Measurements from ENCODE around the gene NCBP3.

NCBP3 gene

DNA sequence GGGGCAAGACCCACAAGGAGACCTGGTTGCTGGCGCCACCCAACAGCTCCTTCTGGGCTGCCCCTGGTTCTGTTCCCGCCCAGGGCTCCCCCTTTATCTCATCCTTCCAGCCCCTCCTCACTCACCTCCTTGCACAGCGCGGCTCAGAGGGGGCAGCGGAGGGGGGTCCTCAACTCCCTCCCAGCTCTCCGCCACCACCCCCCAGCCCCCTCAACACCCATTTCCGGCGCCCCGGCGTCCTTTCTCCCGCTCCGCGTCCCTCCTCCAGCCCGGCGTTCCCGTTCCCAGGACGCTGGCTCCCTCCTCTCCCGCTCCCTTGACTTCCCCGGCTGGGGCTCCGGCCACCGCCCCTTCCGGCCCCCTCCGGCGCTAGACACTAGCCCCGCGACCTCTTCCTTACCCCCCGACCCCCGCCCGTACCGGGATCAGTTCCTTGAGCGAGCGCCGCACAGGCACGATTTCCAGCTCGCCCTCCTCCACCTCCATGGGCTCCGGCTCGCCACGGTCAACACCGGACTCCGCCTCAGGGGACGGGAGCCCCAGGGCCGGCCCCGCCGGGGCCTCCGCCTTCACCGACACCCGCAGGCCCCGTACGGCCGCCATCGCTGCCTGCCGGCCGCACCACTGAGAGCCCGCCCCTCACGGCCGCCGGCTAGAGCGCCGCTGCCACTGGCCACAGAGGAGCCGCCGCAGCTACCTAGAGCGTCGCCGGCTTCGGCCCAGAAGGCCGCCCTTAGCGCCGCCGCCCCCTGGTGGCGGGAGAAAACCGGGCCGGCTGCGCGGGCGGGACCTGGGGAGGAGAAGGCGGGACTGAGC lies at the start of gene NCBP3:
Gene NCBP3, minus strand, starts transcription at position 626 of the 816 bp plus-strand sequence. Its CDS starts 23 bp downstream, at position 603.
- DNase-seq, result peak; percentile 87 to 92

DNA sequence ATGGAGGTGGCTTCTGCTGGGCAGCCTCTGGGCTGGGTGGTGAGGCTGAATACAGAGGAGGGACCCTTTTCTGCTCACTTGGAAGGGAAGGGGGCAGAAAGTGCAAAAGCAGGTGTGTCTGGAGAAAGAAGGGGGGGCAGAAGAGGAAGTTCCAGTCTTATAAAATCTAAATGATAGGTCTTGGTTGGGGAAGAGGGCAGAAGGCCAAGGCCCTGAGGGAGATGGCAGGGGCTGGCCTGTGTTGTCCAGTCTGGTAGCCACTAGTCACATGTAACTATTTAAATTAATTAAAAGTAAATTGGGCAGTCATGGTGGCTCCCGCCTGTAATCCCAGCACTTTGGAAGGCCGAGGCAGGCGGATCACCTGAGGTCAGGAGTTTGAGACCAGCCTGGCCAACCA lies 49.3 kb upstream of the NCBP3 start:
- no peak for DNase-seq

- DNase-seq, result no peak
Measured at GRCh38 chr17:3894911-3895343, 48.9 kb upstream of the NCBP3 start.

DNA sequence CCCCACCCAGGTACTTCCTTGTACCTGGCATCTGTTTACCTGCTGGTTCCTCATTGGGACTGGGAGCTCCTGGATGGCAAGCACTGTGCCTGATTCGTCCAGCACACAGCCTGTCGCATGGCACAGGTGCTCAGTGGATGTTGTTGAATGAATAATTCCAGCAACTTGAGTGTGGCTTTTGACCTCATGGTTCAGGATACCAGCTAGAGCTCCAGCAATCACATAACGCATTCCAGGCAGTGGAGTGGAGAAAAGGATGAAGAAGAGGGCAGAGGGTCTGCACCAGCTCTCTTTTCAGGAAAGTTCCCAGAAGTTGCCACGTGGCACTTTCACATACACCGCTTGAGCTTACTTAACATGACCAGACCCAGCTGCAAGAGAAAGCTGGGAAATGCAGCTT lies 48.1 kb upstream of the NCBP3 start:
- DNase-seq, result no peak

- DNase-seq, result no peak
Measured at GRCh38 chr17:3893720-3894116, 47.7 kb upstream of the NCBP3 start.

- peak; percentile 95 to 96 for DNase-seq
Measured at GRCh38 chr17:3893003-3893719, 47.1 kb upstream of the NCBP3 start, which contains the start of gene CAMKK1. TSS of gene CAMKK1 (minus strand) at chr17:3893053. CDS start at chr17:3885687, 7,366 bp downstream.

GRCh38 chr17:3892095-3892998 lies 46.3 kb upstream of the NCBP3 start:
- DNase-seq, result peak; percentile 22 to 54

DNA sequence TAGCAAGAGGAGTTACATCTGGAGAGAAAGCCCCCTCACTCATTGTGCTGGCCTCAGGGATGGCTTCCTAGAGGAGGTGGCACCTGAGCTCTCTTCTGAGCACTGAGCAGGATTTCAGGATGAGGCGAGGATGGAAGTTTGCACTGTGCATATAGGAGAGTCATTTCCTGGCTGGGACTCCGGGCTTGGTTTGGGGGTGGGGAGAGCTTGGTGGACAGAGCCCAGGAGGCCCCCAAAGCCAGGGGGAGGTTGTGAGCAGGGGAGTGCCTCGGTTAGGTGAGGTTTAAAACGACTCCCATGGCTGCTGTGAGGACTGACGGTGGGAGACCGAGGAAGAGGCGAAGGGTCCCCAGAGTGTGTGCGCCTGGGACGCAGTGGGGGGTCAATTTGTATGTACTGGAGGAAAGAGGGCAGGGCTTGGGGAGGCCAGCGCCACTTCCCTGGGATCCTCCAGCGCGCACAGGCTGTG lies 45.6 kb upstream of the NCBP3 start:
- DNase-seq, result no peak

DNA sequence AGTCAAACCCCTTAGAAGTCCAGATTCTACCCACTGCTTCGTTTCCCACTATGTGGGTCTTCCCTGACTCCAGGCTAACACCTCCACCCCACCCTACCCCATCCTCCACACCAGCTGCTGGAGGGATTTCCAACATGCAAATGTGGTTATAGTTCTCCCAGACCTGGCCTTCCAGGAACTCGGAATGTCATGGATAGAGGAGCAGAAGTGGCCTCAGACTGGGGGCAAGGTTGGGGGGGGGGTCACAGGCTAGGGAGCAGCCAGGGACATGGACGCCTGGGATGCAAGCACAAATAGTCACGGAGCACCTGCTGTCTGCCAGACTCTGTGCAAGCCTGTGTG lies 44.8 kb upstream of the NCBP3 start:
- no peak for DNase-seq

GRCh38 chr17:3890082-3890877 lies 44.2 kb upstream of the NCBP3 start:
- DNase-seq, result peak; percentile 78 to 85

DNA sequence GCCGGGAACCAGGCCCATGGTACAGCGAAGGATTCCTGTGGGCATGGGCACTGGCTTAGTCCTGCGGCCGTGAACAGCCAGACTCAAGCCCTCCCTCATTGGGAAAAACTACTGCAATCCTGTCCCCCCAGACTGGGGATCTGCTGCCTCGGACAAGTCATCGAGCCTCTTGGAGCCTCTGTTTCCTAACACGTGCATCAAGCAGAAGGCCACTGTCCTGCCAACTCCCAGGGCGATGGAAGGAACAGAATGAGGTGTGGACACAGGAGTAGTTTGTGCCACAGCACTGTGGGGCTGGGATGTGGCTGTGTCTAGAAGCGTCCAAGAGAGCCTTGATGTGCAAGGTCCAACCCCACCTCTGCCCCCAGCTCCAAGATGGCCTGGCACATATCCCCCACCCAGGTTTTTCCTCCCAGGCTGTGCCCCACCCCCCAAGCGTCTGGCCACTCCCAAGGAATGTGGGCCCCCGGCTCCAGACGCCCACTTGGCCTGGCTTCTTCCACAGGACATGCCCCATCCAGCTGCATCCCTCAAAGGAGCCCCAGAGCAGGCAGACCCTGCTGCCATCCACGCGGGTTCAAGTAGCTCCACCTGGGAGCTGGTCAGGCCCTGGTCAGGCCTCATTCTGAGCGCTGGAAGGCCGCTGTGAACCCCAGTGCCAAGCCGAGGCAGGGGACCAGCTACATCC lies 43.4 kb upstream of the NCBP3 start:
- no peak for DNase-seq

- DNase-seq, result peak; percentile 87 to 95
Measured at GRCh38 chr17:3888343-3889171, 42.5 kb upstream of the NCBP3 start.

DNA sequence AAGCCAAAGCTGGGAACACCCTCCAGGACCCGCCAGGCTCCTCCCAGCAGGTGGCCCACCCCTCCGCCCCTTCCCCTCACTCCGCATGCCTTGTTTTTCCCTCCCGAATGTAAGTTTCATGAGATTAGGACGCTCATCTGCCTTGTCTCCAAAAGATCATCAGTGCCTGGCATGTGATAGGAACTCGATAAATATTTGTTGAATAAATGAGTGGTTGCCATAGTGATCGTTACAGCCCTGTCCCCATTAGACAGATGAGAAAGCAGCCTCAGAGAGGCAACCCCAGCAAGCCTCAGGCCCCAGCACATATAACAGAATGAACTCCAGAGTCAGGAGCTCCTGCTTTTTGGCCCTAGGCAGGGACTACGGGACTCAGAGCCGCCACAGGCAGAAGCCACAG lies 41.8 kb upstream of the NCBP3 start:
- DNase-seq, result peak; percentile 27 to 41

- no peak for DNase-seq
Measured at GRCh38 chr17:3887394-3887793, 41.3 kb upstream of the NCBP3 start.

DNA sequence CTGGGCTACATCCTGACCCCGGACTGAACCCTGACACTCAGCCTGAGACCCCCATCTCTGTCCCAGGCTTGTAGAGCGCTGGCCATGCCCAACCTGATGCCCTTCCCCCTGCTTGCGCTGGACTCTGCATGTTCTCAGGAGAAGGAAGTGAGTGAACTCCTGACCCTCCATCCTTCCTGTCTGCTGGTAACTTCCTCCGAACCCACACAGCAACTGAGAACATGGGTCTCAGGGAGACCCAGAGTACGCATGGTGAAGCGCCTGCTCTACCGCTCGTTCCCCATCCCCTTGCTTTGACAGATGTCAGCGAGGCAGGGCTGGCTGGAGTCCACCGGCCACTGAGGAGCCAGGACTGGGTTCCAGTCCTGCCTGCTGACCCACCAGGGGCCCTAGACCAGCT lies 40.7 kb upstream of the NCBP3 start:
- no peak for DNase-seq

DNA sequence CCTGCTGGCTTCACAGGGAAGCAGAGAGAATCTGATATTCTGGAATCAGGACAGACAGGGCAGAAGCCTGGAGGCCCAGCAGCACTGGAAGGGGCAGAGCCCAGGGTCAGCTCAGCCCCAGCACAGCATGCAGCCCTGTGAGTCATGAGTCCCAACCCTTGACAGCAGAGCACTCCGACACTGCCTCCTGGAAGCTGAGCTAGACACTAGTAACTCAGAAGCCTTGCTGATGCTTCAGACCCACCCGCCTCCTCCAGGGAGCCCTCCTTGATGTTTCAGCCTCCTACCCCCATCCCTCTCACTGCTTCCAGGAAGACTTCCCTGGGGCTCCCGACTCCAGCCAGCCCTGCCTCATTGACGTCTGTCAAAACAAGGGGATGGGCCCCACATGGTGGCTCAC lies 39.9 kb upstream of the NCBP3 start:
- DNase-seq, result no peak

GRCh38 chr17:3885271-3885670 lies 39.2 kb upstream of the NCBP3 start:
- no peak for DNase-seq

DNA sequence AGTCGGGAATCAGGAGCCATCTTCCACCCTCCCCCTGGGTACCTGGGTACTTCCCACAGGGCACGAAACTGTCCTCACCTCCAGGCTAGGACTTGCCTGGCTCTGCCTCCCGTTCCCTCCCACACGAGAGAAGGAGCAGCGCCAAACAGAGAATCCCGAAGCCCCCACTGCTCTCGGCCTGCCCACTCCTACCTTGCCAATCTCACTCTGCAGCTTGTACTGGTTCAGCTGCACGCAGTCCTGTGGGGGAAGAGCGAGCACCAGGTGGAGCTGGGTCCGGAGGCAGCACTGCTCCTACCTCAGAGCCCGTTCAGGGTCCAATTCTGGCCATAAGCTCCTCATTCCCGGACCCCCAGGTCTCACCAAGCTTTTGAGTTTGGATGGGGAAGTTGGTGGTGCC lies 38.1 kb upstream of the NCBP3 start:
- DNase-seq, result no peak

DNA sequence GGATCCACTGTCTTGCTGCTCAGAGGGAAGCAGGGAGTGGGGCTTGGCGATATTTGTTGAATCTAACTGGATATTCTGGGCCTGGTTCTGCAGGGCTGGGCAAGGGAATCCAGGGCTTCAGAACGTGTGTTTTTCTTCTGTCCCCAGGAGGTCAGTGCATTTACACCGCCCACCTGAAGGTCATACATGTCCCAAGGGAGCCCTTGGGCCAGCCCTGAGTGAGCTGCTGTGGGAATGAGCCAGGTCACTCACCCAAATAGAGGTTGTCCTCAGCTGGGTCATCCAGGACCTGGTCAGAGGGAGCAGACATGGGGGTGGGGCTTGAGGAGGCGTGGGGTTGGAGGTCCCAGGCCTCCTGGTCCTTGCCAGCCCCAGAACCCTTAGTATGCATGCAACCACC lies 36.2 kb upstream of the NCBP3 start:
- DNase-seq, result no peak

DNA sequence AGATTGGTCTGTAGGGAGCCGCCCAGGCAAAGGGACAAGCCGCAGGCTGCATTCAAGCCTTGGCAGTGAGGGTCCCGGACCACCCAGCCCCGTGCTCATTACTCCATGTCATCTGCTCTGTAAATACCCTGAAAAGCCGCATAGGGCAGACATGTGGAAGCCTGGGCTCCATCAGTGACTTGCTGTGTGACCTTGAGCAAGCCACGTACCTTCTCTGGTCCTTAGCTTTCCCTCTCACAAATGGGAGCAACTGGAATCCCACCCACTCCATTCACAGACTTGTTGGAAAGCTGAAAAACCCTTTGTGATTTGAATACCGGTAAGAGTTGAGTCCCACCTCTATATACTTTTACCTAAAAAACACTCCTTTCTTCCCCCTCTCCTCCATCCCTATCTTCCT lies 34.9 kb upstream of the NCBP3 start:
- DNase-seq, result no peak

Data from SHP77 (cell line).